IMR-90 (cell line): Measurements from ENCODE around the gene RIMBP2. TPM values are rescaled to one million over a fixed set of nuclear protein-coding genes. Genes with fewer than 3 reads are reported as not detected.

Experiments
- ATAC-seq: fragments of 200-7000 bp; cut with Tn5 transposase; 2 replicates; pipeline ENCODE4 v1.9.1; 2020; ENCODE audit warnings: low read depth, mild to moderate bottlenecking, moderate library complexity
- BruUV-seq: library from RNA; stranded (reverse); fragments of 400-500 nt; replicated peaks from 2 replicates; lab custom pipeline; 2021; lab: Mats Ljungman, UMichigan
- CTCF ChIA-PET: fragments of 300-600 bp; formaldehyde crosslinking; extraction: SDS; loops from one replicate; lab custom pipeline; 2021; ENCODE audit warnings: antibody characterized with exemption; lab: Yijun Ruan, JAX
- POLR2A ChIA-PET: fragments of 300-600 bp; sonication (Branson Sonifier 250); formaldehyde crosslinking; loops from one replicate; lab custom pipeline; 2022; ENCODE audit warnings: antibody characterized with exemption; ENCODE audit not compliant: unreplicated experiment; lab: Charles Lee
- DNase-seq: peaks from one replicate; pipeline ENCODE4 v3.0.0; 2013
- H2AFZ ChIP-seq: replicated peaks from 2 replicates; pipeline ENCODE3; 2013; ENCODE audit warnings: low read length, mild to moderate bottlenecking; ENCODE audit not compliant: poor library complexity
- H2AK5ac ChIP-seq: 2 replicates; pipeline ENCODE4 v1.6.1; 2013; ENCODE audit warnings: low read depth, low read length, inconsistent platforms
- H2AK9ac ChIP-seq: replicated peaks from 2 replicates; pipeline ENCODE3; 2013; ENCODE audit warnings: mild to moderate bottlenecking, low read depth, low read length, moderate library complexity; ENCODE audit not compliant: poor library complexity
- H2BK120ac ChIP-seq: 2 replicates; pipeline ENCODE4 v1.6.1; 2013; ENCODE audit warnings: low read depth, low read length, inconsistent platforms
- H2BK15ac ChIP-seq: 3 replicates; pipeline ENCODE4 v1.6.1; 2013; ENCODE audit warnings: low read depth, low read length, inconsistent platforms
- H2BK20ac ChIP-seq: 2 replicates; pipeline ENCODE4 v1.6.1; 2013; ENCODE audit warnings: low read depth, mild to moderate bottlenecking, inconsistent platforms, low read length, moderate library complexity
- H2BK5ac ChIP-seq: 2 replicates; pipeline ENCODE4 v1.6.1; 2013; ENCODE audit warnings: mild to moderate bottlenecking, low read depth, low read length, inconsistent platforms; ENCODE audit not compliant: poor library complexity, severe bottlenecking
- H3K14ac ChIP-seq: replicated peaks from 2 replicates; pipeline ENCODE4 v1.6.1; 2013; ENCODE audit warnings: low read depth, low read length, inconsistent platforms
- H3K18ac ChIP-seq: 2 replicates; pipeline ENCODE4 v1.6.1; 2013; ENCODE audit warnings: low read depth, low read length, control low read depth
- H3K23ac ChIP-seq: 2 replicates; pipeline ENCODE4 v1.6.1; 2013; ENCODE audit warnings: low read depth, low read length, inconsistent platforms
- H3K27ac ChIP-seq: 2 replicates; pipeline ENCODE4 v1.5.1; 2013; ENCODE audit warnings: mild to moderate bottlenecking, control low read depth, low read length; ENCODE audit not compliant: insufficient read depth
- H3K27me3 ChIP-seq: 2 replicates; pipeline ENCODE4 v1.6.1; 2013; ENCODE audit warnings: low read length; ENCODE audit not compliant: control insufficient read depth, insufficient read depth
- H3K36me3 ChIP-seq: 2 replicates; pipeline ENCODE4 v1.6.1; 2013; ENCODE audit warnings: low read length, mixed read lengths; ENCODE audit not compliant: control insufficient read depth, insufficient read depth
- H3K4ac ChIP-seq: 2 replicates; pipeline ENCODE4 v1.6.1; 2013; ENCODE audit warnings: low read depth, low read length, inconsistent platforms
- H3K4me1 ChIP-seq: 2 replicates; pipeline ENCODE4 v1.6.1; 2013; ENCODE audit warnings: low read length, mixed read lengths; ENCODE audit not compliant: control insufficient read depth, insufficient read depth
- H3K4me2 ChIP-seq: 2 replicates; pipeline ENCODE4 v1.6.1; 2013; ENCODE audit warnings: low read depth, mild to moderate bottlenecking, control low read depth, low read length, moderate library complexity
- H3K4me3 ChIP-seq: 2 replicates; pipeline ENCODE4 v1.5.1; 2013; ENCODE audit warnings: low read depth, mild to moderate bottlenecking, control low read depth, low read length, moderate library complexity; ENCODE audit not compliant: insufficient read depth
- H3K56ac ChIP-seq: 2 replicates; pipeline ENCODE4 v1.6.1; 2013; ENCODE audit warnings: low read length, inconsistent platforms; ENCODE audit not compliant: insufficient read depth; ENCODE audit errors: extremely low read depth
- H3K79me1 ChIP-seq, 2 experiments: 2 replicates each; pipeline ENCODE4 v1.6.1; 2013; ENCODE audit warnings: low read length in 2 of 2, inconsistent platforms in 1 of 2, low read depth in 1 of 2
- H3K9ac ChIP-seq: 2 replicates; pipeline ENCODE4 v1.6.1; 2013; ENCODE audit warnings: low read depth, low read length, control low read depth
- H3K9me1 ChIP-seq: 2 replicates; pipeline ENCODE4 v1.6.1; 2013; ENCODE audit warnings: low read length, inconsistent platforms; ENCODE audit not compliant: insufficient read depth
- H3K9me3 ChIP-seq: 2 replicates; pipeline ENCODE4 v1.6.1; 2013; ENCODE audit warnings: low read length; ENCODE audit not compliant: control insufficient read depth, insufficient read depth
- H4K20me1 ChIP-seq: 2 replicates; pipeline ENCODE4 v1.6.1; 2013; ENCODE audit warnings: low read length, inconsistent platforms; ENCODE audit not compliant: insufficient read depth
- H4K5ac ChIP-seq: 2 replicates; pipeline ENCODE4 v1.6.1; 2013; ENCODE audit warnings: mild to moderate bottlenecking, low read depth, low read length, control low read depth
- H4K8ac ChIP-seq, 2 experiments: 2 replicates each; pipeline ENCODE4 v1.6.1; 2013; ENCODE audit warnings: low read depth in 2 of 2, low read length in 2 of 2, control low read depth in 1 of 2, inconsistent platforms in 1 of 2
- H4K91ac ChIP-seq: 2 replicates; pipeline ENCODE4 v1.6.1; 2013; ENCODE audit warnings: low read depth, low read length, inconsistent platforms; ENCODE audit not compliant: insufficient read depth
- BHLHE40 ChIP-seq: fragments of 150-350 bp; IDR thresholded peaks from 2 replicates; pipeline ENCODE4 v1.6.1; 2016; ENCODE audit warnings: mild to moderate bottlenecking, low read depth, low read length
- NFE2L2 ChIP-seq: fragments of 150-350 bp; IDR thresholded peaks from 2 replicates; pipeline ENCODE4 v1.6.1; 2016; ENCODE audit warnings: low read depth, mild to moderate bottlenecking, low read length
- RAD21 ChIP-seq: IDR thresholded peaks from 2 replicates; pipeline ENCODE4 v1.6.1; 2012; ENCODE audit warnings: low read length, improper control_type of control experiment
- RCOR1 ChIP-seq: IDR thresholded peaks from 2 replicates; pipeline ENCODE4 v1.6.1; 2012; ENCODE audit warnings: mild to moderate bottlenecking, low read length, improper control_type of control experiment; ENCODE audit not compliant: insufficient replicate concordance
- SMC3 ChIP-seq: fragments of 150-350 bp; IDR thresholded peaks from 2 replicates; pipeline ENCODE4 v1.6.1; 2016; ENCODE audit warnings: low read depth, mild to moderate bottlenecking, antibody characterized with exemption, low read length, moderate library complexity
- WGBS, 2 experiments: methylation state at CpG; one replicate each; pipeline versions ENCODE4 v1.1.5 to v1.1.7; 2013; ENCODE audit warnings: missing lambda C conversion rate in 2 of 2; ENCODE audit not compliant: insufficient read length in 1 of 2; ENCODE audit errors: extremely low coverage in 2 of 2; 5-methylcytosine and 5-hydroxymethylcytosine counted together
- dilution Hi-C: fragments of 300-500 bp; cut with HindIII; formaldehyde crosslinking; loops from one replicate; pipeline ENCODE4 v1.14.3; 2018; ENCODE audit warnings: low sequenced_read_pairs; ENCODE audit not compliant: unreplicated experiment
- in situ Hi-C: fragments of 300-500 bp; cut with MboI; formaldehyde crosslinking; loops from 3 replicates; pipeline ENCODE4 v1.14.3; 2019; ENCODE audit warnings: low sequenced_read_pairs, inconsistent platforms, mixed read lengths
- intact Hi-C: fragments of 100-400 bp; cut with micrococcal nuclease; formaldehyde crosslinking; loops from 2 replicates; pipeline ENCODE4 v1.10.0; 2022
- polyA plus RNA-seq, 3 experiments: library from polyadenylated mRNA; depleted of rRNA; stranded (reverse); fragments of >200 nt; gene quantifications; 2 replicates each; pipeline ENCODE4 v1.2.3, GENCODE V29; 2012; ENCODE audit warnings: low replicate concordance in 1 of 3
- total RNA-seq: library from RNA; depleted of rRNA; stranded (reverse); fragments of >200 nt; gene quantifications from 2 replicates; pipeline ENCODE4 v1.2.3, GENCODE V29; 2012
- TF ChIP-seq, protein P1 (sequence below): conservative IDR thresholded peaks from 2 replicates; pipeline ENCODE4 v1.5.1; 2012; ENCODE audit warnings: mild to moderate bottlenecking, low read depth, low read length, improper control_type of control experiment
- TF ChIP-seq, protein P2 (sequence below): fragments of 150-350 bp; IDR thresholded peaks from 2 replicates; pipeline ENCODE4 v1.6.1; 2016; ENCODE audit warnings: low read depth, mild to moderate bottlenecking, low read length, moderate library complexity, borderline replicate concordance
- TF ChIP-seq, protein P3 (sequence below): fragments of 150-350 bp; IDR thresholded peaks from 2 replicates; pipeline ENCODE4 v1.6.1; 2017; ENCODE audit warnings: mild to moderate bottlenecking, antibody characterized with exemption, low read length, low read depth

The RIMBP2 gene
- total and polyA plus RNA-seq, 2 of the 4 experiments (the other 2 are of a cell fraction) = not detected

DNA sequence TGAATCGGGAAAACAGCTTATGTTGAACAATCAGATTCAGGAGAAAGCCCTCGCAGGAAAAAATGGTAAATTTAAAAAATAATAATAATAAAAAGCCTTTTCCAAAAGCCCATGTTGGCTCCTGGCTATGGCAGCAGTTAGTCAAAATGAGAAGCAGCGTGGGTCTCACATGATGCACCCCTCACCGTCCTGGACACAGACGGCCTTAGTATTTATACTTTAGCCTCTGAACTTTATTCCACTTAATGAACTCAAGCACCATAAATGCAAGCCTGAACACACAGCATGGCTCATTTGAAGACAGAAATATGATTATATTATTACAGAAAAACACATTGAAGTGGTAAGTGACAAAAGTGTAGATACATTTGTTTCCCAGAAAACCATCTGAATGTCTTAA is 160.9 kb downstream of the RIMBP2 start:
- CTCF ChIA-PET = no interaction called here
- BruUV-seq = no TSS peak
- H3K56ac ChIP-seq = no peak overlapping the region
- H3K27ac ChIP-seq = no peak overlapping the region
- WGBS, 2 experiments = no CpG with 5 or more reads among the region's 5 CpGs
- H4K91ac ChIP-seq = no peak overlapping the region
- intact Hi-C loops (no loop called here), in situ Hi-C loops (no loop called here), dilution Hi-C loops (no loop called here)
- no peaks in the 10 kb centered on the region for H3K27me3 ChIP-seq
- H4K20me1 ChIP-seq = no peaks in the 10 kb centered on the region
- no peak overlapping the region for H2BK120ac ChIP-seq
- H2BK15ac ChIP-seq = no peak overlapping the region
- H3K4me1 ChIP-seq = no peaks in the 10 kb centered on the region
- no peaks in the 10 kb centered on the region for H3K9me1 ChIP-seq
- H2AK9ac ChIP-seq = no peak overlapping the region
- H4K8ac ChIP-seq = no peak overlapping the region
- H3K4me3 ChIP-seq = no peak overlapping the region
- ATAC-seq = no peak
- H3K79me1 ChIP-seq = no peaks in the 10 kb centered on the region
- no peaks in the 10 kb centered on the region for H3K36me3 ChIP-seq
- no peak overlapping the region for H3K18ac ChIP-seq
- no peak overlapping the region for H3K9ac ChIP-seq
- H2BK20ac ChIP-seq = no peak overlapping the region
- no peak for DNase-seq
- no peak overlapping the region for H4K5ac ChIP-seq
- H2AFZ ChIP-seq = no peak overlapping the region
- H3K4me2 ChIP-seq = no peak overlapping the region
- H3K23ac ChIP-seq = no peak overlapping the region
- H3K4ac ChIP-seq = no peak overlapping the region
- no peak overlapping the region for H2AK5ac ChIP-seq
- H3K9me3 ChIP-seq = peaks cover 26% of the 10 kb centered on the region
- H2BK5ac ChIP-seq = no peak overlapping the region
- H3K14ac ChIP-seq = no peak overlapping the region
- TF ChIP-seq, protein P1, sequence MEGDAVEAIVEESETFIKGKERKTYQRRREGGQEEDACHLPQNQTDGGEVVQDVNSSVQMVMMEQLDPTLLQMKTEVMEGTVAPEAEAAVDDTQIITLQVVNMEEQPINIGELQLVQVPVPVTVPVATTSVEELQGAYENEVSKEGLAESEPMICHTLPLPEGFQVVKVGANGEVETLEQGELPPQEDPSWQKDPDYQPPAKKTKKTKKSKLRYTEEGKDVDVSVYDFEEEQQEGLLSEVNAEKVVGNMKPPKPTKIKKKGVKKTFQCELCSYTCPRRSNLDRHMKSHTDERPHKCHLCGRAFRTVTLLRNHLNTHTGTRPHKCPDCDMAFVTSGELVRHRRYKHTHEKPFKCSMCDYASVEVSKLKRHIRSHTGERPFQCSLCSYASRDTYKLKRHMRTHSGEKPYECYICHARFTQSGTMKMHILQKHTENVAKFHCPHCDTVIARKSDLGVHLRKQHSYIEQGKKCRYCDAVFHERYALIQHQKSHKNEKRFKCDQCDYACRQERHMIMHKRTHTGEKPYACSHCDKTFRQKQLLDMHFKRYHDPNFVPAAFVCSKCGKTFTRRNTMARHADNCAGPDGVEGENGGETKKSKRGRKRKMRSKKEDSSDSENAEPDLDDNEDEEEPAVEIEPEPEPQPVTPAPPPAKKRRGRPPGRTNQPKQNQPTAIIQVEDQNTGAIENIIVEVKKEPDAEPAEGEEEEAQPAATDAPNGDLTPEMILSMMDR = no peak
- TF ChIP-seq RCOR1 = no peak
- TF ChIP-seq, protein P2, sequence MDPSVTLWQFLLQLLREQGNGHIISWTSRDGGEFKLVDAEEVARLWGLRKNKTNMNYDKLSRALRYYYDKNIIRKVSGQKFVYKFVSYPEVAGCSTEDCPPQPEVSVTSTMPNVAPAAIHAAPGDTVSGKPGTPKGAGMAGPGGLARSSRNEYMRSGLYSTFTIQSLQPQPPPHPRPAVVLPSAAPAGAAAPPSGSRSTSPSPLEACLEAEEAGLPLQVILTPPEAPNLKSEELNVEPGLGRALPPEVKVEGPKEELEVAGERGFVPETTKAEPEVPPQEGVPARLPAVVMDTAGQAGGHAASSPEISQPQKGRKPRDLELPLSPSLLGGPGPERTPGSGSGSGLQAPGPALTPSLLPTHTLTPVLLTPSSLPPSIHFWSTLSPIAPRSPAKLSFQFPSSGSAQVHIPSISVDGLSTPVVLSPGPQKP = no peak
- no peak for TF ChIP-seq RAD21
- no peak for TF ChIP-seq NFE2L2
- TF ChIP-seq BHLHE40 = no peak
- TF ChIP-seq, protein P3, sequence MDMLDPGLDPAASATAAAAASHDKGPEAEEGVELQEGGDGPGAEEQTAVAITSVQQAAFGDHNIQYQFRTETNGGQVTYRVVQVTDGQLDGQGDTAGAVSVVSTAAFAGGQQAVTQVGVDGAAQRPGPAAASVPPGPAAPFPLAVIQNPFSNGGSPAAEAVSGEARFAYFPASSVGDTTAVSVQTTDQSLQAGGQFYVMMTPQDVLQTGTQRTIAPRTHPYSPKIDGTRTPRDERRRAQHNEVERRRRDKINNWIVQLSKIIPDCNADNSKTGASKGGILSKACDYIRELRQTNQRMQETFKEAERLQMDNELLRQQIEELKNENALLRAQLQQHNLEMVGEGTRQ = no peak
- no peak for TF ChIP-seq SMC3
- POLR2A ChIA-PET = no interaction called here
